Activated CD4-positive, alpha-beta T cell treated with anti-CD3 and anti-CD28 coated beads for 36 hours (primary cell): ENCODE measurements around the gene CCT5. TPM values are rescaled to one million over a fixed set of nuclear protein-coding genes. Genes with fewer than 3 reads are reported as not detected.

ENCODE experiments used
- total RNA-seq, 2 experiments: library from RNA; stranded (reverse); gene quantifications; one replicate each; pipeline ENCODE4 v1.2.3, GENCODE V29; 2021

CCT5 gene
- total RNA-seq, 2 experiments from 2014 or later = 347 to 461 TPM

Other genes starting within 250 kb of the CCT5 start
- gene ATPSCKMT, start 392 bp upstream of the CCT5 start, total RNA-seq = 10 to 100 TPM; 12.4 to 21.5 TPM
- under 1 TPM; 0.46 to 0.66 TPM for gene CMBL, start 57.6 kb downstream of the CCT5 start, total RNA-seq
- gene MARCHF6, start 103.4 kb downstream of the CCT5 start, total RNA-seq = 10 to 100 TPM; 67.3 to 92.2 TPM
- under 1 TPM in 1 of 2 experiments, not detected in 1; 0.28 TPM for gene ROPN1L, start 191.6 kb downstream of the CCT5 start, total RNA-seq